ENCODE measurements around the gene ATP5F1C.

The ATP5F1C gene

GRCh38 chr10:7853226-7853842, 65.4 kb downstream of the ATP5F1C start:
- no peak for DNase-seq

GRCh38 chr10:7853890-7854289, 65.9 kb downstream of the ATP5F1C start:
- DNase-seq, result no peak

GRCh38 chr10:7855205-7855604, 67.2 kb downstream of the ATP5F1C start:
- DNase-seq, result no peak

- DNase-seq, result no peak
Measured at GRCh38 chr10:7856678-7857077, 68.7 kb downstream of the ATP5F1C start.

GRCh38 chr10:7857262-7857661, 69.3 kb downstream of the ATP5F1C start:
- DNase-seq, result no peak
